ENCODE measurements around the gene MICALL2. TPM values are rescaled to one million over a fixed set of nuclear protein-coding genes. Genes with fewer than 3 reads are reported as not detected.

The MICALL2 gene
- total RNA-seq, 4 donors from 2014 or later: 1.8 to 19.7 (median 12.6) TPM

DNA sequence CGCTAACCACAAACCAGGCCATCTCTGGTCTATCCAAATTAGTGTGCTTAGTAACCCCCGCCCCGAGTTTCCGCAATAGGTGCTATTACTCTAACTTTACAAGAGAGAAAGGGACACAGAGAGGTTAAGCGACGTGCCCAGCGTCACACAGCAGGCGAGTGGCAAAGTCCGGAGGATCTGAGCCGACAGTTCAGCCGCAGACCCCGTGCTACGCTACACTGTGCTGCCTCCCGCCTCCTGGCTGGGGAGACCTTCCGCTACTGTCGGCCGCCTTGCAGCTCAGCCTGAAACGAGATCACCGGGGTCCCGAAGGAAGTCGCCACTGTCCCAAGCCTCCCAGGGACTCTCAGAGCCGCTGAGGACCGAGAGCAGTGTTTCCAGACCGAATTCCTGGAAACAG, 44.1 kb upstream of the MICALL2 start:
- Histone ChIP-seq H3K27ac (peak overlapping the region in 1 of 2 donors; percentile 56), H3K4me3 (peak overlapping the region; percentile 77 to 97), H3K36me3 (no peaks in the 10 kb centered on the region), H3K27me3 (no peaks in the 10 kb centered on the region), H3K9me3 (no peaks in the 10 kb centered on the region), H3K4me1 (peaks cover 0 to 9% of the 10 kb centered on the region in 2 donors)
- intact Hi-C loops (cut with DNase I; ENCODE audit: low total_unique reads): loop anchor here (10.0 kb wide), 1 partner anchor 61 kb away; no protein-coding TSS in a partner anchor
- TF ChIP-seq POLR2A (IDR thresholded peaks at IDR 0.05): no peak
- TF ChIP-seq, protein P1, sequence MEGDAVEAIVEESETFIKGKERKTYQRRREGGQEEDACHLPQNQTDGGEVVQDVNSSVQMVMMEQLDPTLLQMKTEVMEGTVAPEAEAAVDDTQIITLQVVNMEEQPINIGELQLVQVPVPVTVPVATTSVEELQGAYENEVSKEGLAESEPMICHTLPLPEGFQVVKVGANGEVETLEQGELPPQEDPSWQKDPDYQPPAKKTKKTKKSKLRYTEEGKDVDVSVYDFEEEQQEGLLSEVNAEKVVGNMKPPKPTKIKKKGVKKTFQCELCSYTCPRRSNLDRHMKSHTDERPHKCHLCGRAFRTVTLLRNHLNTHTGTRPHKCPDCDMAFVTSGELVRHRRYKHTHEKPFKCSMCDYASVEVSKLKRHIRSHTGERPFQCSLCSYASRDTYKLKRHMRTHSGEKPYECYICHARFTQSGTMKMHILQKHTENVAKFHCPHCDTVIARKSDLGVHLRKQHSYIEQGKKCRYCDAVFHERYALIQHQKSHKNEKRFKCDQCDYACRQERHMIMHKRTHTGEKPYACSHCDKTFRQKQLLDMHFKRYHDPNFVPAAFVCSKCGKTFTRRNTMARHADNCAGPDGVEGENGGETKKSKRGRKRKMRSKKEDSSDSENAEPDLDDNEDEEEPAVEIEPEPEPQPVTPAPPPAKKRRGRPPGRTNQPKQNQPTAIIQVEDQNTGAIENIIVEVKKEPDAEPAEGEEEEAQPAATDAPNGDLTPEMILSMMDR (IDR thresholded peaks at IDR 0.05): no peak
- DNase-seq: no peak

DNA sequence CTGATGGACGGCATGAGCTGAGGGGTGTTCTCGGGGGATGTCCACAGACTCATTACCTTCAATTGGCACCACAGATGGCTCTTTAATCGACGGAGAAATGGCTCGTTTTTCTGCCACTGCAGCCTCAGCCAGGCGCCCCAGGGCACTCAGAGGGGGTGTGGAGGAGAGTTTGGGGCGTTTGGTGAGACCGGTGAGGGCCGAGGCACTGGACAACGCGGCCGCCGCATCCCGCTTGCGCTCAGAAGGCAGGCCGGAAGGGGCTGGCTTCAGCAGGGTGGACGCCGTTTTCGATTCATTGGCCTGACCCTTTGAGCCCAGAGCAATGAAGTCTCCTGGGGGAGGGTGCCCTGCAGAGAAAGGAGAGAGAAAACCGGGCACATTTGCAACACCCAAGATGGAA, 43.6 kb upstream of the MICALL2 start:
- H3K4me1 ChIP-seq: peaks cover 0 to 9% of the 10 kb centered on the region in 2 donors
- TF ChIP-seq, protein P1 (IDR thresholded peaks at IDR 0.05): no peak
- TF ChIP-seq POLR2A (IDR thresholded peaks at IDR 0.05): no peak
- H3K36me3 ChIP-seq: no peaks in the 10 kb centered on the region
- intact Hi-C loops (cut with DNase I; ENCODE audit: low total_unique reads): loop anchor here (10.0 kb wide), 1 partner anchor 62 kb away; no protein-coding TSS in a partner anchor
- no peaks in the 10 kb centered on the region for H3K9me3 ChIP-seq
- DNase-seq: no peak
- H3K27me3 ChIP-seq: no peaks in the 10 kb centered on the region
- H3K4me3 ChIP-seq: peak overlapping the region; percentile 77 to 97
- no peak overlapping the region for H3K27ac ChIP-seq

DNA sequence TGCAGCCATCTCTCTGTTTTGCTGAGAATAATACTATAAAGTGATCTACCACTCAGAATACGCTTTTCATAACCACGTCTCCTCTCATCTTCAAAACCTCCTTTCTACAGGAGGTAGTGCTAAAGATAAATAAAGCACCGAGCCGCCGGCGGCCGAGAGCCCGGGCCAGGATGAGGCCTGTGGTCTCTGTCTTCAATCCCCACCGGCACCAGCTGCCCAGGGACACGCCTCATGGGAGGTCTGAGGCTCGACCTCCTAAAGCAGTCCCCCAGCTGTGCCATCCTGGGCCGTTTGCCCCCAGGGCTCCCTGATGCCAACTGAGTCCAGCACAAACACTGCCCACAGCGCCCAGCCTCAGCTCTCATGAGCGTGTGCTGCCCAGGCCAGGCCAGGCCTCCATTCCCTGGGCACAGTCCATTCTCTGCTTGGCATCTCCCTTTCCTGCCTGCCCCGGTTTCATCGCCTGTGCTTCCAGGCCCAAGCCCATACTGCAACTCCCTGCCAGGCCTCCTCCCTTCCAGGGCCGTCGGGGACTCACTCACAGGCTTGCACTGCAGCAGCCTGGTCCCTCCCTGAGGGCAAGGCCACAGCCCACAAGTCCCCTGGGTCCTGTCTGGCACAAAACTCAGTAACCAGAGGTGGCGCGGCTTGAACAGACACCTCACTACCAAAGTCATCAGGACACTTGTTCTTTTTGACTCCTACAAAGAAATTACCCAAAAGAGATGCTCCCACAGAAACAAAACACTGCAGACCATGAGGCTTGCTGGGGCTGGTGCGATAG, 42.4 kb upstream of the MICALL2 start:
- no peak overlapping the region for H3K27ac ChIP-seq
- peaks cover 0 to 9% of the 10 kb centered on the region in 2 donors for H3K4me1 ChIP-seq
- no peaks in the 10 kb centered on the region for H3K27me3 ChIP-seq
- H3K36me3 ChIP-seq: no peaks in the 10 kb centered on the region
- TF ChIP-seq, protein P1 (IDR thresholded peaks at IDR 0.05): no peak
- TF ChIP-seq POLR2A (IDR thresholded peaks at IDR 0.05): no peak
- DNase-seq: no peak
- no peaks in the 10 kb centered on the region for H3K9me3 ChIP-seq
- no peak overlapping the region for H3K4me3 ChIP-seq
- intact Hi-C loops (cut with DNase I; ENCODE audit: low total_unique reads): loop anchor here (10.0 kb wide), 1 partner anchor 63 kb away; no protein-coding TSS in a partner anchor

DNA sequence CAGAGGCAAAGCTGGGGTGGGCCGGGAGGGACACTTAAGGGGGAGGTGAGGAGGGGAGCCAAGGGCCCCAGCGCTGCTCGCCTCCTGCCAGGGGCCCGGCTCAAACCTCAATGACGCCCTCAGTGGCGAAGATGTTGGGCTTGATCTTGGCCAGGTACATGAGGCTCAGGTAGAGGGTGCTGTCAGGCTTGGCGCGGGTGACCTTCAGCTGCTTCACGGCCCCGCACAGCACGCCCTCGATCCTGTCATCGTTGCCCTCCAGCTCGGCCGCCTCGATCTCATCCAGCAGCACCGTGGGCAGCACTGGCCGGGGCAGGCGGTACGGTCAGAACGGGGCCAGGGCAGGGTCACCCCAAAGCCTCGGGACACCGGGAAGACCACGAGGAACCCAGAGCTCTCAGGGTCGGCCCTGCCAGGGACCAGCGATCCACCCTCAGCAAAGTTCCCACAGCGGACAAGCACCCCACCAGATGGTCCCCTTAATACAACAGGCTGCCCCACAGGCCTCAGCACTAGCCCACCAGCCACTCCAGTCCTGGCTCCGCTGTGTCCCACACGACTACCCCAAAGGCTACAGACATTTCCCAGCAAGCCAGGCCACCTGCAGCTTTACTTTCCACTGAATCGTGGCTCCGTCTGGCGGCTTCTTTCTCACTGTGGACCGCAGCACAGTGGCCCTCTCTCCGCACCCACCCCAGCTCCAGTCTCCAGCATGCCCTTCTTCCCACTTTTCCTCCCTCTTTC, 41.0 kb upstream of the MICALL2 start:
- H3K4me3 ChIP-seq: no peak overlapping the region
- no peaks in the 10 kb centered on the region for H3K27me3 ChIP-seq
- peaks cover 0 to 9% of the 10 kb centered on the region in 2 donors for H3K4me1 ChIP-seq
- H3K36me3 ChIP-seq: no peaks in the 10 kb centered on the region
- no peaks in the 10 kb centered on the region for H3K9me3 ChIP-seq
- no peak for DNase-seq
- intact Hi-C loops (cut with DNase I; ENCODE audit: low total_unique reads): loop anchor here (10.0 kb wide), 1 partner anchor 65 kb away; no protein-coding TSS in a partner anchor
- no peak overlapping the region for H3K27ac ChIP-seq
- TF ChIP-seq, protein P1 (IDR thresholded peaks at IDR 0.05): no peak
- no peak for TF ChIP-seq POLR2A (IDR thresholded peaks at IDR 0.05)

Measured in uterus (tissue), 4 donors.